ENCODE data around the gene DNAJC16. TPM values are rescaled to one million over a fixed set of nuclear protein-coding genes. Genes with fewer than 3 reads are reported as not detected.

The DNAJC16 gene
- total RNA-seq, 1 experiment from 2014 or later, result 15.1 TPM

GRCh38 chr1:15531003-15531402 is 4.4 kb downstream of the DNAJC16 start:
- H3K27me3 ChIP-seq (replicated peaks; ENCODE audit: control insufficient read depth, insufficient read depth, low read length), result no peaks in the 10 kb centered on the region
- Mint-ChIP-seq H3K4me3 (ENCODE audit: unreplicated experiment) (no peak overlapping the region), H3K27me3 (ENCODE audit: insufficient read depth, unreplicated experiment) (no peaks in the 10 kb centered on the region), H3K27ac (ENCODE audit: unreplicated experiment) (no peak overlapping the region), H3K9me3 (ENCODE audit: unreplicated experiment) (no peaks in the 10 kb centered on the region), H3K4me1 (ENCODE audit: low read depth, unreplicated experiment) (no peaks in the 10 kb centered on the region), H3K36me3 (ENCODE audit: insufficient read depth, unreplicated experiment) (peaks cover 14% of the 10 kb centered on the region)
- BruUV-seq (replicated peaks), result no TSS peak
- H3K4me3 ChIP-seq (ENCODE audit: low read depth, low read length), result no peak overlapping the region
- H3K4me1 ChIP-seq, result no peaks in the 10 kb centered on the region; the same call in 1 of the 2 replicates
- no peaks in the 10 kb centered on the region for H3K9me3 ChIP-seq
- intact Hi-C loops (cut with micrococcal nuclease; ENCODE audit: unreplicated experiment), result no loop called here
- no peak for TF ChIP-seq CTCF (IDR thresholded peaks at IDR 0.05; ENCODE audit: insufficient read depth in 1 of 2, low read depth in 1 of 2, low read length in 1 of 2, severe bottlenecking in 1 of 2, unreplicated experiment in 1 of 2)
- no peaks in the 10 kb centered on the region; the same call in 1 of the 2 replicates for H3K36me3 ChIP-seq (ENCODE audit: control insufficient read depth, insufficient read depth, low read length)
- POLR2A ChIA-PET, result no interaction called here
- no peak for DNase-seq
- CTCF ChIA-PET, result no interaction called here

- no peaks in the 10 kb centered on the region; the same call in 1 of the 2 replicates for H3K4me1 ChIP-seq
- DNase-seq, result no peak
- H3K27me3 Mint-ChIP-seq (ENCODE audit: insufficient read depth, unreplicated experiment), result no peaks in the 10 kb centered on the region
- no peak for TF ChIP-seq CTCF (IDR thresholded peaks at IDR 0.05; ENCODE audit: insufficient read depth in 1 of 2, low read depth in 1 of 2, low read length in 1 of 2, severe bottlenecking in 1 of 2, unreplicated experiment in 1 of 2)
- ChIA-PET CTCF (no interaction called here), POLR2A (no interaction called here)
- no peaks in the 10 kb centered on the region for H3K4me1 Mint-ChIP-seq (ENCODE audit: low read depth, unreplicated experiment)
- H3K36me3 ChIP-seq (ENCODE audit: control insufficient read depth, insufficient read depth, low read length), result no peaks in the 10 kb centered on the region; the same call in 1 of the 2 replicates
- BruUV-seq (replicated peaks), result no TSS peak
- no peaks in the 10 kb centered on the region for H3K27me3 ChIP-seq (replicated peaks; ENCODE audit: control insufficient read depth, insufficient read depth, low read length)
- no peaks in the 10 kb centered on the region for H3K9me3 ChIP-seq
- peaks cover 14% of the 10 kb centered on the region for H3K36me3 Mint-ChIP-seq (ENCODE audit: insufficient read depth, unreplicated experiment)
- no peaks in the 10 kb centered on the region for H3K9me3 Mint-ChIP-seq (ENCODE audit: unreplicated experiment)
- intact Hi-C loops (cut with micrococcal nuclease; ENCODE audit: unreplicated experiment), result no loop called here
- H3K4me3 Mint-ChIP-seq (ENCODE audit: unreplicated experiment), result no peak overlapping the region
- H3K27ac Mint-ChIP-seq (ENCODE audit: unreplicated experiment), result no peak overlapping the region
- H3K4me3 ChIP-seq (ENCODE audit: low read depth, low read length), result no peak overlapping the region
These were observed 5.0 kb downstream of the DNAJC16 start for GRCh38 chr1:15531682-15532081.

- CTCF ChIA-PET, result no interaction called here
- no TSS peak for BruUV-seq (replicated peaks)
- Mint-ChIP-seq H3K9me3 (ENCODE audit: unreplicated experiment) (no peaks in the 10 kb centered on the region), H3K27me3 (ENCODE audit: insufficient read depth, unreplicated experiment) (no peaks in the 10 kb centered on the region), H3K27ac (ENCODE audit: unreplicated experiment) (no peak overlapping the region), H3K4me1 (ENCODE audit: low read depth, unreplicated experiment) (peaks cover 8% of the 10 kb centered on the region), H3K36me3 (ENCODE audit: insufficient read depth, unreplicated experiment) (peaks cover 21% of the 10 kb centered on the region), H3K4me3 (ENCODE audit: unreplicated experiment) (no peak overlapping the region)
- Histone ChIP-seq H3K36me3 (ENCODE audit: control insufficient read depth, insufficient read depth, low read length) (no peaks in the 10 kb centered on the region; the same call in 1 of the 2 replicates), H3K4me3 (ENCODE audit: low read depth, low read length) (no peak overlapping the region), H3K4me1 (no peaks in the 10 kb centered on the region), H3K9me3 (no peaks in the 10 kb centered on the region), H3K27me3 (replicated peaks; ENCODE audit: control insufficient read depth, insufficient read depth, low read length) (no peaks in the 10 kb centered on the region)
- intact Hi-C loops (cut with micrococcal nuclease; ENCODE audit: unreplicated experiment), result no loop called here
- TF ChIP-seq CTCF (IDR thresholded peaks at IDR 0.05; ENCODE audit: insufficient read depth in 1 of 2, low read depth in 1 of 2, low read length in 1 of 2, severe bottlenecking in 1 of 2, unreplicated experiment in 1 of 2), result no peak
- POLR2A ChIA-PET, result no interaction called here
- DNase-seq, result no peak
These were observed 12.1 kb downstream of the DNAJC16 start for GRCh38 chr1:15538771-15539170.

Data from Caco-2 (cell line).